HUDEP-2 (cell line): ENCODE results near the gene SPRED3.
"Not testable (repeated sequence)": the region's sequence is repeated elsewhere in the genome, so short reads cannot be mapped to it uniquely, and the experiment has no call there.

Source experiments
- DNase-seq, 76 experiments: peaks; one replicate each; lab custom pipeline; 2025; ENCODE audit not compliant: unreplicated experiment in 76 of 76; lab: John Stamatoyannopoulos, UW

Gene SPRED3

GRCh38 chr19:38389101-38389925, 816 bp downstream of the SPRED3 start:
- no peak for DNase-seq

- no peak for DNase-seq
Observed at GRCh38 chr19:38389957-38390924, 1.7 kb downstream of the SPRED3 start.

- no peak for DNase-seq
Observed at GRCh38 chr19:38391911-38392464, 3.5 kb downstream of the SPRED3 start.

GRCh38 chr19:38392707-38393308, 4.3 kb downstream of the SPRED3 start:
- peak in 65 of 76 experiments; percentile 16 to 81 (median 55) for DNase-seq

- peak in 60 of 76 experiments; percentile 3 to 75 (median 52) for DNase-seq
Observed at GRCh38 chr19:38394488-38394887, 6.0 kb downstream of the SPRED3 start.

GRCh38 chr19:38395381-38396114, 7.1 kb downstream of the SPRED3 start:
- peak in 1 of 76 experiments; percentile 20 for DNase-seq

- no peak for DNase-seq
Observed at GRCh38 chr19:38399081-38399480, 10.6 kb downstream of the SPRED3 start.

GRCh38 chr19:38399537-38399936, 11.0 kb downstream of the SPRED3 start:
- DNase-seq = no peak

- DNase-seq = no peak
Observed at GRCh38 chr19:38400361-38400760, 11.9 kb downstream of the SPRED3 start.

- DNase-seq = no peak
Observed at GRCh38 chr19:38401148-38401547, 12.7 kb downstream of the SPRED3 start.

- DNase-seq = no peak
Observed at GRCh38 chr19:38402623-38402966, 14.1 kb downstream of the SPRED3 start.

- DNase-seq = peak; percentile 76 to 100 (median 99)
Observed at GRCh38 chr19:38402967-38403674, 14.6 kb downstream of the SPRED3 start, which contains the start of gene FAM98C. TSS of gene FAM98C (plus strand) at chr19:38403093. CDS start at chr19:38403154, 61 bp downstream.

GRCh38 chr19:38404858-38405257, 16.4 kb downstream of the SPRED3 start:
- DNase-seq = no peak

- no peak for DNase-seq
Observed at GRCh38 chr19:38405276-38405675, 16.8 kb downstream of the SPRED3 start.

- no peak for DNase-seq
Observed at GRCh38 chr19:38409631-38410133, 21.2 kb downstream of the SPRED3 start.

GRCh38 chr19:38410407-38410806, 21.9 kb downstream of the SPRED3 start:
- peak in 2 of 76 experiments; percentile 11 to 25 for DNase-seq

- DNase-seq = no peak
Observed at GRCh38 chr19:38411041-38411712, 22.7 kb downstream of the SPRED3 start.

GRCh38 chr19:38411898-38412297, 23.4 kb downstream of the SPRED3 start:
- not testable (repeated sequence) for DNase-seq

- no peak for DNase-seq
Observed at GRCh38 chr19:38412491-38412890, 24.0 kb downstream of the SPRED3 start.
